Muscle layer of duodenum (tissue), 2 donors: ENCODE data around the gene ACP1.

ENCODE experiments used
- H3K27ac ChIP-seq: one replicate; pipeline ENCODE4 v1.7.0; 2013; ENCODE audit warnings: mild to moderate bottlenecking, low read length
- H3K27me3 ChIP-seq: one replicate; pipeline ENCODE4 v1.7.0; 2013; ENCODE audit warnings: low read depth, mild to moderate bottlenecking, control low read depth, low read length
- H3K36me3 ChIP-seq, 2 donors: one replicate each; pipeline ENCODE4 v1.7.0; 2013; ENCODE audit warnings: low read length in 2 of 2, control low read depth in 1 of 2, mild to moderate bottlenecking in 1 of 2; ENCODE audit not compliant: insufficient read depth in 2 of 2, control insufficient read depth in 1 of 2
- H3K4me1 ChIP-seq, 2 donors: one replicate each; pipeline ENCODE4 v1.7.0; 2013; ENCODE audit warnings: low read length in 2 of 2, mild to moderate bottlenecking in 2 of 2, control low read depth in 1 of 2, moderate library complexity in 1 of 2; ENCODE audit not compliant: insufficient read depth in 2 of 2, control insufficient read depth in 1 of 2
- H3K4me3 ChIP-seq, 2 donors: one replicate each; pipeline ENCODE4 v1.7.0; 2013; ENCODE audit warnings: low read length in 2 of 2, low read depth in 1 of 2, mild to moderate bottlenecking in 1 of 2
- H3K9me3 ChIP-seq, 2 donors: one replicate each; pipeline ENCODE4 v1.7.0; 2013; ENCODE audit warnings: low read length in 2 of 2, control low read depth in 1 of 2, mild to moderate bottlenecking in 1 of 2; ENCODE audit not compliant: control insufficient read depth in 1 of 2
- donor health status: healthy.

The ACP1 gene

DNA sequence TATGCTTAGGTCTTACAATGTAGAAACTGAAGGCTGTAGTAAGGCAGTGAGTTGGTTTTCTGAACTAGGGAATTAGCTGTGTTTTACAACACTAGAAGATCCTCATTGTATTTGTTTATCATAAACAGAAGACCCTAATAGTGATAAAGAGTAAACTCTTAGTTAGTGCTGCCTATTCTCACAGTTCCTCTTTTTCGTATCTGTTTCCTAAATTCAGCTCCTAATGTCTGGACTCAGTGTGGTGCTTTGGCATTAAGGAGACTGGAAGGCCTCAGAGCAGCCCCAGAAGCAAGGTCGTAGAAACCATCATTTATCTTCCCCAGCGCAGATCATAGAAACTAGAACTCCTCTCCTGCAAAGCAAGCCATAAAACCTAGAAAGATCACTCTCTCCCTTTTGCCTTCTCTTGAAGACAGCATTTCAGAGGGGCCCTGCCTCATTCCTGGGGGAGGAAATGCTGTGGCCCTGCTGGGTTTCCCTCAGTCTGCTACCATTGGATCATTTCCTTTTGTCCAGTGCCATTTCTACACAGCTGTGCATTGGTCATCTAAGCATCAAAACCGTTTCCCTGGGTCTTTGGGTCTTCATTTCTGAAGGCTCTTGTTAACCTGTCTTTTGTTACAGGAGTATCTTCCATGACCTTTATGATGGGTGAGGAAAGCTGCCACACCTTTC, 4.7 kb downstream of the ACP1 start:
- no peak overlapping the region for H3K4me3 ChIP-seq
- H3K27me3 ChIP-seq: no peaks in the 10 kb centered on the region
- H3K27ac ChIP-seq: no peak overlapping the region
- peaks cover 10 to 12% of the 10 kb centered on the region in 2 donors for H3K36me3 ChIP-seq
- no peaks in the 10 kb centered on the region for H3K9me3 ChIP-seq
- peaks cover 0 to 21% of the 10 kb centered on the region in 2 donors for H3K4me1 ChIP-seq

DNA sequence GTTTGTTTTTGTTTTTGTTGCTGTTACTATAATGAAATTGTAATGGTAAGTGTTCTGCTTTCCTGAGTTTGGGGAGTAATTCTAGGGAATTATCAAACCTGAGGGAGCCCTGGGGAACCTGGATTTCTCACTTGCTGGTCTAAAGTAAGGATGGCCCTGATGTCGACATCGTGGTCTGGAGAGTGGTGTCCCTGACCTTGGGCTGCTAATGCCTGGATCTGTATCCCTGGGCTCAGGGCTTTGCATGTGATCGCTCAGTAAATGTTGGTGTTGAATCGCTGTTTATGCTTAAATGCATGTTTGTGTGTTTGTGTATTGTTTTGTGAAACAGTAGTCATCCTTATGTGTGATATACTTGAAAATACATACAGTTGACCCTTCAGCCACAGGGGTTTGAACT, 6.1 kb downstream of the ACP1 start:
- Histone ChIP-seq H3K36me3 (peaks cover 12 to 17% of the 10 kb centered on the region in 2 donors), H3K27ac (no peak overlapping the region), H3K4me3 (no peak overlapping the region), H3K9me3 (no peaks in the 10 kb centered on the region), H3K4me1 (peaks cover 0 to 13% of the 10 kb centered on the region in 2 donors), H3K27me3 (no peaks in the 10 kb centered on the region)

- H3K4me1 ChIP-seq: peaks cover 0 to 6% of the 10 kb centered on the region in 2 donors
- H3K9me3 ChIP-seq: no peaks in the 10 kb centered on the region
- H3K27me3 ChIP-seq: no peaks in the 10 kb centered on the region
- peaks cover 12 to 18% of the 10 kb centered on the region in 2 donors for H3K36me3 ChIP-seq
- H3K27ac ChIP-seq: no peak overlapping the region
- H3K4me3 ChIP-seq: no peak overlapping the region
Measured at GRCh38 chr2:271917-272316, 7.2 kb downstream of the ACP1 start.

DNA sequence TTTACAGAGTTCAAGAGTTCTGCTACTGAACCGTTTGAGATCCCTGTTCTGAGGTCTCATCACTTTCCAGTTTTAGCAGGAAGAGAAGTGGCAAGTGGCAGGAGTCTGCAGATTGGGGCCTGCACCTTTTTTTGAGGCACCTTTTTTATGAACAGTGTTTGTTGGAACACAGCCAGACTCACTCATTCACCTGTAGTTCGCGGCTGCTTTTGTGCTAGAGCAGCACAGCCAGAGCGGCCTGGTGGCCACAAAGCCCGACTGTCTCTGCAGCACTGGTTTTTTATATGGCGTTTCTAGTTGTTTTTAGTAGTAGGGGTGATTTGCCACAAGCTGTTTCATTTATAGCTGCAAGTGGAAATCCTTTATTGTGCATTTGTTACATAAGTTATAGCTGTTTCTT, 8.6 kb downstream of the ACP1 start:
- Histone ChIP-seq H3K9me3 (no peaks in the 10 kb centered on the region), H3K4me3 (no peak overlapping the region), H3K4me1 (peaks cover 0 to 3% of the 10 kb centered on the region in 2 donors), H3K27me3 (no peaks in the 10 kb centered on the region), H3K36me3 (peaks cover 22 to 29% of the 10 kb centered on the region in 2 donors), H3K27ac (no peak overlapping the region)

GRCh38 chr2:274503-274902, 9.8 kb downstream of the ACP1 start:
- Histone ChIP-seq H3K36me3 (peaks cover 30 to 37% of the 10 kb centered on the region in 2 donors), H3K4me1 (no peaks in the 10 kb centered on the region), H3K9me3 (no peaks in the 10 kb centered on the region), H3K27ac (no peak overlapping the region), H3K27me3 (no peaks in the 10 kb centered on the region), H3K4me3 (no peak overlapping the region)

DNA sequence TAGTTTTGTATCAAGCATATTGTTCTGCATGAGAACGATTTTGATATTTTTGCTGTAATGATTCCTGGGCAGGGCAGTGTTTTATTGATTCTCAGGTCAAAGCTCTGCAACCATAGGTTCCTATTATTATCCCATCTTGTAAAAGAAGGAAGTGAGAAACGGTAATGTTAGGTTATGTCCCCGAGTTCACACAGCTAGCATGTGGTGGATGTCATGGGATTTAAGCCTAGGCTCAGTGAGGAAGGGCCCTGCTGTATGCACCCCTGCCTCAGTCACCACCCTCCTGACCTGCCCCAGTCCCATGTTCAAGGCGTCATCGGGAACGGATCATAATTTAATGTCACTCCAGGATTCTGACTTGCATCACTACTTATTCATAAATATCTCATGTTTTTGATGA, 10.7 kb downstream of the ACP1 start:
- Histone ChIP-seq H3K36me3 (peaks cover 36 to 44% of the 10 kb centered on the region in 2 donors), H3K4me1 (no peaks in the 10 kb centered on the region), H3K4me3 (no peak overlapping the region), H3K9me3 (no peaks in the 10 kb centered on the region), H3K27me3 (no peaks in the 10 kb centered on the region), H3K27ac (no peak overlapping the region)

GRCh38 chr2:278312-278926, 13.7 kb downstream of the ACP1 start:
- H3K4me3 ChIP-seq: no peak overlapping the region
- no peaks in the 10 kb centered on the region for H3K9me3 ChIP-seq
- H3K27ac ChIP-seq: no peak overlapping the region
- no peaks in the 10 kb centered on the region for H3K4me1 ChIP-seq
- H3K36me3 ChIP-seq: peaks cover 35 to 54% of the 10 kb centered on the region in 2 donors
- no peaks in the 10 kb centered on the region for H3K27me3 ChIP-seq

DNA sequence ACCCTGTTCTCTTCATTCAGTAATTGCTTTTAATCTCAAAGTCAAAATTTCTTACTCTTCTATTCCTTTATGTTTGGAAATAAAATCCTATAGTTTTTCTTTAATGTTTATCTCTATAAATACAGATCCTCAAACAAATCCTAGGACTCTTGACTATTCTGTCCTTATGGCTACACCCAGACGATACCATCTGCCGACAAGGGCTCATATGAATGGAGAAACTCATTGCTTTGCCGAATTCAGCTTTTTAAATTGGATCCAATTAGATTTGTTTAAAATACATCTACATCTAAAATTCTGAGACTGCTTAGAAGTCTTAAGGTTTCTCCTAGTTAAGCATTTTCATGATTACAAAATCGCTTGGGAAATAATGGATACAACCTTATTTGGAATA, 14.2 kb downstream of the ACP1 start:
- Histone ChIP-seq H3K9me3 (no peaks in the 10 kb centered on the region), H3K4me3 (no peak overlapping the region), H3K27ac (no peak overlapping the region), H3K36me3 (peaks cover 35 to 53% of the 10 kb centered on the region in 2 donors), H3K4me1 (no peaks in the 10 kb centered on the region), H3K27me3 (no peaks in the 10 kb centered on the region)

DNA sequence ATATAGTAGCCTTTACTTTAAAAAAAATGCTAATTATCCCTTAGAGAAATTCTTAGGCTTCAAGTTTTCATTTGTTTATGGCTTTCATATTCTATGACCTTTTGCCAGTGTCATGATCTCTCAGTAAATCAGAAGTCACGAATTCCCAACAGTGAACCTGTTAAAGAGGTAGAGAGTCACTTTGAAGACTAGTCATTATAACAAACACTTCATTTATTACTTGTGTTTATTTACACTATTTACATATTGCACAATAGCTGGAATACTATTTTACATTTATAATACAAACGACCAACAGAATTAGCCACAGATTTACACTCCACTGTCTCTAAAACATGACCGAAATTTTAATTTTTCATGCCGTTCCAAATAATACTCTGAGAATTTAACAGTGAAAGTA, 14.6 kb downstream of the ACP1 start:
- Histone ChIP-seq H3K27ac (no peak overlapping the region), H3K9me3 (no peaks in the 10 kb centered on the region), H3K27me3 (no peaks in the 10 kb centered on the region), H3K4me3 (no peak overlapping the region), H3K36me3 (peaks cover 35 to 53% of the 10 kb centered on the region in 2 donors), H3K4me1 (no peaks in the 10 kb centered on the region)

GRCh38 chr2:279956-280649, 15.4 kb downstream of the ACP1 start:
- peaks cover 35 to 49% of the 10 kb centered on the region in 2 donors for H3K36me3 ChIP-seq
- no peaks in the 10 kb centered on the region for H3K9me3 ChIP-seq
- H3K27me3 ChIP-seq: no peaks in the 10 kb centered on the region
- H3K4me3 ChIP-seq: no peak overlapping the region
- H3K4me1 ChIP-seq: no peaks in the 10 kb centered on the region
- H3K27ac ChIP-seq: no peak overlapping the region

GRCh38 chr2:280650-281110, 15.9 kb downstream of the ACP1 start:
- Histone ChIP-seq H3K4me3 (no peak overlapping the region), H3K9me3 (no peaks in the 10 kb centered on the region), H3K36me3 (peaks cover 35 to 45% of the 10 kb centered on the region in 2 donors), H3K4me1 (no peaks in the 10 kb centered on the region), H3K27me3 (no peaks in the 10 kb centered on the region), H3K27ac (no peak overlapping the region)
